Heart right ventricle (tissue), 16 donors: ENCODE data around the gene ZNF644. TPM values are rescaled to one million over a fixed set of nuclear protein-coding genes. Genes with fewer than 3 reads are reported as not detected.

Source experiments
- ATAC-seq, 8 donors: fragments of 200-7000 bp; cut with Tn5 transposase; one replicate each; pipeline ENCODE4 v1.9.1; 2020; ENCODE audit warnings: mild to moderate bottlenecking in 8 of 8, moderate library complexity in 8 of 8, moderate number of reproducible peaks in 1 of 8
- DNase-seq, 2 donors: peaks; one replicate each; pipeline ENCODE4 v3.0.0-alpha.2; 2020
- H3K27ac ChIP-seq, 10 donors: fragments of 200-600 bp; sonication (generic) in 2 of 10; one replicate each; pipeline versions ENCODE4 v1.5.0 to v1.8.0; 2020 to 2022; ENCODE audit warnings: mild to moderate bottlenecking in 3 of 10
- H3K27me3 ChIP-seq, 7 donors: fragments of 200-600 bp; one replicate each; pipeline ENCODE4 v1.8.0; 2021 to 2022; ENCODE audit warnings: mild to moderate bottlenecking in 2 of 7
- H3K36me3 ChIP-seq, 9 donors: fragments of 200-600 bp; sonication (generic) in 1 of 9; one replicate each; pipeline versions ENCODE4 v1.5.0 to v1.8.0; 2020 to 2022; ENCODE audit warnings: mild to moderate bottlenecking in 2 of 9
- H3K4me1 ChIP-seq, 9 donors: fragments of 200-600 bp; sonication (generic) in 1 of 9; one replicate each; pipeline versions ENCODE4 v1.5.0 to v1.8.0; 2020 to 2022; ENCODE audit warnings: mild to moderate bottlenecking in 4 of 9
- H3K4me3 ChIP-seq, 10 donors: fragments of 200-600 bp; sonication (generic) in 2 of 10; one replicate each; pipeline versions ENCODE4 v1.5.0 to v1.8.0; 2020 to 2022; ENCODE audit warnings: mild to moderate bottlenecking in 7 of 10, moderate library complexity in 2 of 10
- H3K9me3 ChIP-seq, 11 donors: fragments of 200-600 bp in 10 of 11; sonication (generic) in 2 of 11; one replicate each; pipeline versions ENCODE4 v1.5.0 to v1.8.0; 2013 to 2022; ENCODE audit warnings: mild to moderate bottlenecking in 2 of 11, control low read depth in 1 of 11, moderate library complexity in 1 of 11
- CTCF ChIP-seq, 9 donors: fragments of 200-600 bp; sonication (generic) in 2 of 9; IDR thresholded peaks; one replicate each; pipeline versions ENCODE4 v1.5.0 to v1.8.0; 2021 to 2022; ENCODE audit warnings: antibody characterized with exemption in 9 of 9, mild to moderate bottlenecking in 5 of 9, moderate library complexity in 1 of 9
- WGBS, 2 donors: extraction: QIAGEN DNeasy Blood & Tissue Kit; methylation state at CpG; one replicate each; pipeline ENCODE4 v1.1.7; 2013; ENCODE audit warnings: inconsistent platforms in 1 of 2; 5-methylcytosine and 5-hydroxymethylcytosine counted together
- intact Hi-C, 10 donors: fragments of 100-400 bp; cut with DNase I; formaldehyde crosslinking; loops; one replicate each; pipeline versions ENCODE4 v1.11.1 to v1.14.2; 2022
- polyA plus RNA-seq, 2 donors: library from polyadenylated mRNA; stranded (reverse); fragments of 200-250 nt; gene quantifications; one replicate each; pipeline ENCODE4 v1.2.3, GENCODE V29; 2013
- total RNA-seq, 10 donors: library from RNA; stranded (reverse); fragmentation: NEBNext Ultra II Directional in 3 of 10; extraction: Animal tissue kit (Norgen Biotek cat#: 25700) in 3 of 10; gene quantifications; one replicate each; pipeline versions ENCODE4 v1.2.1 to v1.2.4, GENCODE V29; 2021 to 2023
- donor health status: Arrhythmogenic right ventricular cardiomyopathy.
- donor health status: ischemic (EF 13 %, LVEDD 7.1; RV severe dilation, severe dysfunction).
- donor health status: healthy with polysubstance abuse.
- donor health status: DM: no; HTN: yes; CAD: no.
- donor health status: DM: no; HTN: no; CAD: no.
- donor health status: ischemic (EF 25% LVEDD 6.9; RV normal size, moderate dysfunction).
- donor health status: ischemic (EF 25% LVEDD 5.7; RV mildly dilated, moderate dysfunction).
- donor health status: healthy.
- donor health status: DM: yes; HTN: yes; CAD: no.
- donor health status: Ischemic cardiomyopathy.
- donor health status: ischemic (EF 35%, LVEDD 5.7; RV mildly dilated, moderate dysfunction).
- donor health status: nonischemic (EF 11% LVEDD 7.7; RV severe dilation, severe dysfunction).
- donor health status: DM: yes; HTN: yes; CAD: no.
- donor health status: PGD.
- donor health status: ischemic (EF 29% LVEDD 5.4; RV normal size, mild dysfunction).
- donor health status: nonischemic (EF 23%, LVEDD 6.1; RV moderate dilation, normal function).

The ZNF644 gene
- total and polyA plus RNA-seq, 12 donors: 10.7 to 48.0 (median 33.6) TPM

- Histone ChIP-seq H3K9me3 (peaks cover 0 to 4% (median 0%) of the 10 kb centered on the region in 11 donors), H3K4me1 (peaks cover 0 to 71% (median 60%) of the 10 kb centered on the region in 9 donors), H3K27ac (peak overlapping the region in 3 of 10 donors; percentile 43 to 69 (median 63)), H3K4me3 (no peak overlapping the region), H3K27me3 (no peaks in the 10 kb centered on the region), H3K36me3 (no peaks in the 10 kb centered on the region)
- intact Hi-C loops: no loop called here
- WGBS, 2 donors: 83 to 88% methylated on average over 4 of the region's 4 CpGs
- no peak for TF ChIP-seq CTCF (IDR thresholded peaks at IDR 0.05)
- ATAC-seq (no peak), DNase-seq (no peak)
Observed at GRCh38 chr1:90924982-90925381, 96.9 kb downstream of the ZNF644 start.

- Histone ChIP-seq H3K36me3 (peaks cover 0 to 1% (median 0%) of the 10 kb centered on the region in 9 donors), H3K4me1 (peaks cover 0 to 77% (median 71%) of the 10 kb centered on the region in 9 donors), H3K27ac (peak overlapping the region in 5 of 10 donors; percentile 11 to 69 (median 43)), H3K9me3 (peaks cover 0 to 2% (median 0%) of the 10 kb centered on the region in 11 donors), H3K4me3 (no peak overlapping the region), H3K27me3 (no peaks in the 10 kb centered on the region)
- ATAC-seq (peak in 2 of 8 donors; percentile 7 to 13), DNase-seq (no peak)
- TF ChIP-seq CTCF (IDR thresholded peaks at IDR 0.05): no peak
- intact Hi-C loops: no loop called here
- 51 to 54% methylated on average over 2 of the region's 2 CpGs for WGBS, 2 donors
Observed at GRCh38 chr1:90922996-90923395, 98.8 kb downstream of the ZNF644 start.

- ATAC-seq (peak in 6 of 8 donors; percentile 23 to 67 (median 48)), DNase-seq (no peak)
- Histone ChIP-seq H3K27ac (peak overlapping the region in 5 of 10 donors; percentile 11 to 69 (median 43)), H3K4me1 (peaks cover 0 to 80% (median 71%) of the 10 kb centered on the region in 9 donors), H3K9me3 (no peaks in the 10 kb centered on the region), H3K27me3 (no peaks in the 10 kb centered on the region), H3K36me3 (peaks cover 0 to 8% (median 0%) of the 10 kb centered on the region in 9 donors), H3K4me3 (peak overlapping the region in 2 of 10 donors; percentile 4 to 11)
- intact Hi-C loops: no loop called here
- 49 to 62% methylated on average over 3 of the region's 3 CpGs for WGBS, 2 donors
- TF ChIP-seq CTCF (IDR thresholded peaks at IDR 0.05): no peak
Observed at GRCh38 chr1:90922202-90922601, 99.6 kb downstream of the ZNF644 start.

- intact Hi-C loops: no loop called here
- no peak for TF ChIP-seq CTCF (IDR thresholded peaks at IDR 0.05)
Observed at GRCh38 chr1:90919900-90920299, 101.9 kb downstream of the ZNF644 start.

More at GRCh38 chr1:90919900-90920299, 101.9 kb downstream of the ZNF644 start:
- Histone ChIP-seq H3K4me1 (peaks cover 0 to 67% (median 54%) of the 10 kb centered on the region in 9 donors), H3K36me3 (peaks cover 0 to 30% (median 8%) of the 10 kb centered on the region in 9 donors), H3K9me3 (no peaks in the 10 kb centered on the region), H3K27me3 (no peaks in the 10 kb centered on the region), H3K27ac (peak overlapping the region in 7 of 10 donors; percentile 25 to 72 (median 41)), H3K4me3 (no peak overlapping the region)
- ATAC-seq (peak; percentile 40 to 91 (median 74)), DNase-seq (no peak)
- 63% methylated on average over 1 of the region's 1 CpG for WGBS, 2 donors
